ENCODE data around the gene TTYH2.
A peak's percentile ranks its signal among the peaks of the same experiment; 100 is the strongest.

Gene TTYH2

GRCh38 chr17:74212913-74213791, at the start of gene TTYH2:
TSS of gene TTYH2 (plus strand) at chr17:74213571. CDS start at chr17:74213588, 17 bp downstream.
- Histone ChIP-seq H3F3A (ENCODE audit: insufficient read depth) (peaks cover 31% of the 10 kb centered on the region), H3K27ac (ENCODE audit: low read depth, low read length) (no peak within 1 kb of the TSS), H3K9ac (ENCODE audit: low read length) (no peak within 1 kb of the TSS), H3K4me3 (ENCODE audit: insufficient read depth, low read length, poor library complexity, severe bottlenecking) (peak within 1 kb of the TSS; percentile 15), H3K36me3 (ENCODE audit: low read length) (peaks cover 4% of the 10 kb centered on the region; the same call in 1 of the 2 replicates), H3K27me3 (ENCODE audit: low read length) (no peaks in the 10 kb centered on the region), H2AFZ (ENCODE audit: low read depth, low read length, severe bottlenecking) (no peak within 1 kb of the TSS), H4K20me1 (ENCODE audit: low read depth, low read length) (peaks cover 14% of the 10 kb centered on the region; the same call in 1 of the 2 replicates), H3K9me3 (ENCODE audit: insufficient read depth, low read length) (no peaks in the 10 kb centered on the region), H3K9me2 (replicated peaks; ENCODE audit: insufficient read depth, low read length) (no peaks in the 10 kb centered on the region), H3K79me2 (ENCODE audit: insufficient read depth, low read length) (no peaks in the 10 kb centered on the region), H3K4me2 (ENCODE audit: low read depth, low read length, poor library complexity, severe bottlenecking) (peak within 1 kb of the TSS; percentile 45)
- no peak for TF ChIP-seq CTCF (IDR thresholded peaks at IDR 0.05; ENCODE audit: insufficient read depth, low read length, poor library complexity, severe bottlenecking)

- H3K79me2 ChIP-seq (ENCODE audit: insufficient read depth, low read length), result no peaks in the 10 kb centered on the region
- H4K20me1 ChIP-seq (ENCODE audit: low read depth, low read length), result no peaks in the 10 kb centered on the region
- H3K9me2 ChIP-seq (replicated peaks; ENCODE audit: insufficient read depth, low read length), result no peaks in the 10 kb centered on the region
- TF ChIP-seq EZH2phosphoT487 (conservative IDR thresholded peaks at IDR 0.05; ENCODE audit: low read length) (no peak), CTCF (IDR thresholded peaks at IDR 0.05; ENCODE audit: insufficient read depth, low read length, poor library complexity, severe bottlenecking) (no peak)
- no peaks in the 10 kb centered on the region for H3K9me3 ChIP-seq (ENCODE audit: insufficient read depth, low read length)
- H3K36me3 ChIP-seq (ENCODE audit: low read length), result no peaks in the 10 kb centered on the region
- H3K27ac ChIP-seq (ENCODE audit: low read depth, low read length), result no peak overlapping the region
- H3K4me3 ChIP-seq (ENCODE audit: insufficient read depth, low read length, poor library complexity, severe bottlenecking), result no peak overlapping the region
- H3F3A ChIP-seq (ENCODE audit: insufficient read depth), result no peaks in the 10 kb centered on the region
- no peak overlapping the region for H3K4me2 ChIP-seq (ENCODE audit: low read depth, low read length, poor library complexity, severe bottlenecking)
- no peaks in the 10 kb centered on the region for H3K27me3 ChIP-seq (ENCODE audit: low read length)
- no peak overlapping the region for H3K9ac ChIP-seq (ENCODE audit: low read length)
- no peak overlapping the region for H2AFZ ChIP-seq (ENCODE audit: low read depth, low read length, severe bottlenecking)
These were observed 49.5 kb upstream of the TTYH2 start for GRCh38 chr17:74163836-74164235.

- H3K9me3 ChIP-seq (ENCODE audit: insufficient read depth, low read length), result no peaks in the 10 kb centered on the region
- H3K9me2 ChIP-seq (replicated peaks; ENCODE audit: insufficient read depth, low read length), result no peaks in the 10 kb centered on the region
- H3K4me3 ChIP-seq (ENCODE audit: insufficient read depth, low read length, poor library complexity, severe bottlenecking), result no peak overlapping the region
- no peaks in the 10 kb centered on the region for H3F3A ChIP-seq (ENCODE audit: insufficient read depth)
- H3K9ac ChIP-seq (ENCODE audit: low read length), result no peak overlapping the region
- TF ChIP-seq CTCF (IDR thresholded peaks at IDR 0.05; ENCODE audit: insufficient read depth, low read length, poor library complexity, severe bottlenecking), result no peak
- no peak for TF ChIP-seq EZH2phosphoT487 (conservative IDR thresholded peaks at IDR 0.05; ENCODE audit: low read length)
- no peaks in the 10 kb centered on the region for H3K27me3 ChIP-seq (ENCODE audit: low read length)
- H2AFZ ChIP-seq (ENCODE audit: low read depth, low read length, severe bottlenecking), result no peak overlapping the region
- H3K4me2 ChIP-seq (ENCODE audit: low read depth, low read length, poor library complexity, severe bottlenecking), result no peak overlapping the region
- no peaks in the 10 kb centered on the region for H3K79me2 ChIP-seq (ENCODE audit: insufficient read depth, low read length)
- no peaks in the 10 kb centered on the region for H3K36me3 ChIP-seq (ENCODE audit: low read length)
- H3K27ac ChIP-seq (ENCODE audit: low read depth, low read length), result no peak overlapping the region
- H4K20me1 ChIP-seq (ENCODE audit: low read depth, low read length), result no peaks in the 10 kb centered on the region
These were observed 48.8 kb upstream of the TTYH2 start for GRCh38 chr17:74164446-74165045.
